Fibroblast of pulmonary artery (primary cell): ENCODE results near the gene RWDD4.

Experiments
- DNase-seq: peaks from one replicate; pipeline ENCODE4 v3.0.0-alpha.2; 2010; ENCODE audit warnings: low read depth
- H3K4me3 ChIP-seq: replicated peaks from 2 replicates; pipeline ENCODE4 v1.5.1; 2011; ENCODE audit warnings: low read depth, mild to moderate bottlenecking, control low read depth, low read length, moderate library complexity
- TF ChIP-seq, protein P1 (sequence below): IDR thresholded peaks from 2 replicates; pipeline ENCODE4 v1.5.1; 2011; ENCODE audit warnings: mild to moderate bottlenecking, control low read depth, low read length, inconsistent platforms; ENCODE audit errors: missing control alignments

The RWDD4 gene

GRCh38 chr4:183637461-183637860 is 21.5 kb downstream of the RWDD4 start:
- DNase-seq: no peak
- H3K4me3 ChIP-seq: no peak overlapping the region
- TF ChIP-seq, protein P1, sequence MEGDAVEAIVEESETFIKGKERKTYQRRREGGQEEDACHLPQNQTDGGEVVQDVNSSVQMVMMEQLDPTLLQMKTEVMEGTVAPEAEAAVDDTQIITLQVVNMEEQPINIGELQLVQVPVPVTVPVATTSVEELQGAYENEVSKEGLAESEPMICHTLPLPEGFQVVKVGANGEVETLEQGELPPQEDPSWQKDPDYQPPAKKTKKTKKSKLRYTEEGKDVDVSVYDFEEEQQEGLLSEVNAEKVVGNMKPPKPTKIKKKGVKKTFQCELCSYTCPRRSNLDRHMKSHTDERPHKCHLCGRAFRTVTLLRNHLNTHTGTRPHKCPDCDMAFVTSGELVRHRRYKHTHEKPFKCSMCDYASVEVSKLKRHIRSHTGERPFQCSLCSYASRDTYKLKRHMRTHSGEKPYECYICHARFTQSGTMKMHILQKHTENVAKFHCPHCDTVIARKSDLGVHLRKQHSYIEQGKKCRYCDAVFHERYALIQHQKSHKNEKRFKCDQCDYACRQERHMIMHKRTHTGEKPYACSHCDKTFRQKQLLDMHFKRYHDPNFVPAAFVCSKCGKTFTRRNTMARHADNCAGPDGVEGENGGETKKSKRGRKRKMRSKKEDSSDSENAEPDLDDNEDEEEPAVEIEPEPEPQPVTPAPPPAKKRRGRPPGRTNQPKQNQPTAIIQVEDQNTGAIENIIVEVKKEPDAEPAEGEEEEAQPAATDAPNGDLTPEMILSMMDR: no peak

- TF ChIP-seq, protein P1: no peak
- DNase-seq: no peak
- no peak overlapping the region for H3K4me3 ChIP-seq
Observed at GRCh38 chr4:183636923-183637322, 22.1 kb downstream of the RWDD4 start.

DNA sequence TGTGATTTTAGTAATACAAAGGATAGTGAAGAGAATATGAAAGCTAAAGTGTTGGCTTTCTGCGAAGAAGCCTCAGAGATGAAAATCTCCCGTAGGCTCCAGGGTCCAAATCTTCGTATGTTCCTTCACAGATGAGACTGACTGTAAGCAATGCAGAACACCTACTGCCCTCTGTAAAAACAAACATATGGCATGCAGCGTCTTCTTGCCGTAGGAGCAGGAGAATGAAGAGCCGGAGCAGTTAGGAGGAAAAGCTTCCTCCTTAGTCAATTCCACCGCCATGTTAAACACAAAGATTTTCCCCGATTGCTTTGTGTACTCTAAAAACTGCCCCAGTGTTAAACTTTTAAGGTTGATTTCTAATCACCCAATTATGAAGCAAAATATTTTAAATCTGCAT is 22.5 kb downstream of the RWDD4 start:
- DNase-seq: no peak
- TF ChIP-seq, protein P1: no peak
- no peak overlapping the region for H3K4me3 ChIP-seq

- TF ChIP-seq, protein P1: no peak
Observed at GRCh38 chr4:183635741-183636140, 23.2 kb downstream of the RWDD4 start.

GRCh38 chr4:183635321-183635720 is 23.7 kb downstream of the RWDD4 start:
- peak; percentile 26 for DNase-seq
- H3K4me3 ChIP-seq: peak overlapping the region; percentile 11
- TF ChIP-seq, protein P1: no peak

More at GRCh38 chr4:183635741-183636140, 23.2 kb downstream of the RWDD4 start:
- H3K4me3 ChIP-seq: peak overlapping the region; percentile 11
- DNase-seq: peak; percentile 23

DNA sequence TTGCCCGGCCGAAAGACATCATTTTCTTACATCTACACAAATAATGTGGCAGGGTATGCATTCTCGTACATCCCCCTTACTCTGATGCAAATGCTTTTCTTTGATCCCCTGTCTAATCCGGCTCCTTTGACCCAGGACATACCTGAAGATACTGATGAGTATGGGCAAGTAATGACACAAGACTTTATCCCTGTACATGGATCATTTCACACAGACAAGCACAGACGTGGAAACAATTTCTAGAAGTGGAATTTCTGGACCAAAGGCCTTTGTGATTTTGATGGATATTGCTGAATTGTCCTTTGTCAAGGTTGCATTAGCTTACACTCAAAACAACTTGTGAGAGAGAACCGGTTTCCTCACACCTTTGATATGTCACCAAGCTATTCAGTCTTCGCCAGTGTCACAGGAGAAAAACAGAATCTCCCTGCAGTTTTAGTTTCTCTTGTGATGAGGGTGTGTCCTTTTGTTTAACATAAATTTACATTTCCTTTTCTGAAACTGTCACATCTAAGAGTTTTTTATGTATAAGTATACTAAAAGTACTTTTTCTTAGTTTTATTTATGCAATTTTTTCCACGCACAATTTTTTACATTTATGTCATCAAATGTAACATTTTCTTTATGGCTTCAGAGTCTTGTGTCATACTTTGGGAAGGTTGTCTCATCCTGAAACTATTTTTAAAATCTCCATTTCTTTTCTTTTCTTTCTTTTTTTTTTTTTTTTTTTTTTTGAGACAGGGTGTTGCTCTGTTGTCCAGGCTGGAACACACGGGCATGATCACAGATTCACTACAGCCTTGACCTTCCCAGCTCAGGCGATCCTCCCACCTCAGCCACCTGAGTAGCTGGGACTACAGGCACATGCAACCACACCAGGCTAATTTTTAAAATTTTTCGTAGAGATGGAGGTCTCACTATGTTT is 25.2 kb downstream of the RWDD4 start:
- no peak for DNase-seq
- no peak overlapping the region for H3K4me3 ChIP-seq
- TF ChIP-seq, protein P1: no peak
